Stimulated activated effector memory CD8-positive, alpha-beta T cell treated with anti-CD3 and anti-CD28 coated beads, Interleukin-12 subunit alpha, Interleukin-12 subunit beta, amount 100 ng/mL, for 72 hours (primary cell): ENCODE measurements around the gene ADCY5.

Experiments
- ATAC-seq: fragments of 150-1000 bp; cut with Tn5 transposase; 2 replicates; pipeline ENCODE4 v1.10.0; 2021
- DNase-seq, 2 donors: peaks; one replicate each; pipeline ENCODE4 v3.0.0; 2021 to 2022; ENCODE audit warnings: low spot score in 2 of 2
- H3K27ac Mint-ChIP-seq: one replicate; pipeline ENCODE4 v1.8.0; 2022; ENCODE audit warnings: mild to moderate bottlenecking, mixed read lengths
- H3K36me3 Mint-ChIP-seq: one replicate; pipeline ENCODE4 v1.8.0; 2022; ENCODE audit warnings: mild to moderate bottlenecking, mixed read lengths
- H3K4me1 Mint-ChIP-seq: one replicate; pipeline ENCODE4 v1.8.0; 2022; ENCODE audit warnings: mixed read lengths
- H3K4me3 Mint-ChIP-seq: one replicate; pipeline ENCODE4 v1.8.0; 2022; ENCODE audit warnings: mild to moderate bottlenecking, mixed read lengths
- H3K9me3 Mint-ChIP-seq: one replicate; pipeline ENCODE4 v1.8.0; 2022; ENCODE audit warnings: mixed read lengths

Gene ADCY5

DNA sequence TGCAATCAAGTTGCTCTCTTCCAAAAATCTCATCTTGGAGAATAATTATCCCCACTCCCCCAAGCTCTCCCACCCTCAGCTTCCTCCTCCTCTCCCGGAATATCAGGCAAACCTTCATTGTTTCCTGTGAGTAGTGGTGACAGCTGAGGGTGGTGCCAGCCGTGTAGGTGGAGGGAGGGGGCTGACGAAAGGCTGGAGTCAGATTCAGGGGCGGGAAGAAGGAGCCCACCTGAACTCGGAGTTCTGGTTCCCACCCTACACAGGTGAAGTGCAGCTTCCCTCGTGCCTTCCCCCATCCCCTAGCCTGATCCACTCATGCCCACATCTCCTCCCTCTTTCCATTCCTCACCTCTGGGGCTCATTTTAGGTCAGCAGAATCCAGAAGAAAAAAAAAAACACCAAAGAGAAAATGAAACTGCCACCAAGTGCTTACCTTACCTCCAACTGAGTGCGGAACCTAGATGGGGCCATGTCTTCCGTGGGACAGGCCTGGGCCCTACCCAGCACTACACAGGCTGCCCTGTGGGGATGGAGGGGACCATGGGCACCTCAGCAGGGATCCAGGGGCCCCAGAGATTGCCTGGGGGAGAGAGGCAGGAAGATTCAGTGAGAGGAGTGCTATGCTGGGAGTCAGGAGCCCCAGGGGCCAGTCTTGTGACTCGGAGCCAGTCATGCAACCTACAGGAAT is 81.3 kb downstream of the ADCY5 start:
- ATAC-seq, result no peak
- H3K36me3 Mint-ChIP-seq, result no peaks in the 10 kb centered on the region
- H3K4me1 Mint-ChIP-seq, result no peaks in the 10 kb centered on the region
- no peak overlapping the region for H3K4me3 Mint-ChIP-seq
- H3K9me3 Mint-ChIP-seq, result no peaks in the 10 kb centered on the region
- H3K27ac Mint-ChIP-seq, result no peak overlapping the region
- DNase-seq, result no peak

GRCh38 chr3:123365450-123366143 is 83.3 kb downstream of the ADCY5 start:
- peak; percentile 22 for ATAC-seq
- Mint-ChIP-seq H3K4me3 (no peak overlapping the region), H3K27ac (no peak overlapping the region), H3K4me1 (no peaks in the 10 kb centered on the region), H3K36me3 (no peaks in the 10 kb centered on the region), H3K9me3 (no peaks in the 10 kb centered on the region)
- no peak for DNase-seq

DNA sequence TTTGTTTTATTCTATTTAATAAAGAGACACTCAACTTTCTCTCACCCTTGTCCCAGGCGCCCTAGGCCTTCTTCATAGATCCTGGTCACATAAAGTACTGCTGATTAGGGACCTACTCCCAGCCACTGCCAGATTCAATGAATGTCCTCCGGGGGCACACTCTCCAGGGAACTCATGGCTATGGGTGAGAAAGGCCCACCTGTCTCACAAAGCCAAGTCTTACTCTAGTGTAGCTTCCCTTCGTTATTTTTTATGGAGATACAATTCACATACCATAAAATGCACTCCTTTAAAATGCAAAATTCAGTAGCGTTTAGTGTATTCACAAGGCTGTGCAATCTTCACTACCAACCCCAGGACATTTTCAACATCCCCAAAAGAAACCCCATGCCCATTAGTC is 87.8 kb downstream of the ADCY5 start:
- ATAC-seq (peak; percentile 38), DNase-seq (no peak)
- Mint-ChIP-seq H3K9me3 (no peaks in the 10 kb centered on the region), H3K4me1 (no peaks in the 10 kb centered on the region), H3K36me3 (no peaks in the 10 kb centered on the region), H3K27ac (no peak overlapping the region), H3K4me3 (no peak overlapping the region)

DNA sequence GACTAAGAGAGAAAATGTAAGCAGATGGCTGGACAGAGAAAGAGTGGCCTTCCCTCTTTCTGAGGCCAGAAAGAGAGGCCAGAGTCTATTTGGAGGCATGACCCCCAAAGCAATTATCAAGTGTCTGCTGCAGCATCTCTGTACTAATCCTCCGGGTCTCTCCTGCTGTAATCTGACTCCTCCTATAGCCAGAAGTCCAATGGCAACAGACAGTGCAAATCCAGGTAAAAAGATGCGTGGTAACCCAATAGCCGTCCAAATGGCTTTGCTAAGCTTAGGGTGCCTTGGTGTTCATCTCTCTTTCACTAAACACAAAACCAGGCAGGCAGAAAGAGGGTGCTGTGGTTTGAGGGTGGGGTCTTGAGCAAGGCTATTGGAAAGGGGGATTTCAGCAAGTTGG is 91.6 kb downstream of the ADCY5 start:
- Mint-ChIP-seq H3K27ac (no peak overlapping the region), H3K9me3 (peaks cover 5% of the 10 kb centered on the region), H3K4me1 (no peaks in the 10 kb centered on the region), H3K36me3 (no peaks in the 10 kb centered on the region), H3K4me3 (no peak overlapping the region)
- ATAC-seq (no peak), DNase-seq (no peak)

GRCh38 chr3:123353850-123354233 is 95.0 kb downstream of the ADCY5 start:
- Mint-ChIP-seq H3K4me3 (no peak overlapping the region), H3K9me3 (peaks cover 5% of the 10 kb centered on the region), H3K36me3 (no peaks in the 10 kb centered on the region), H3K27ac (peak overlapping the region; percentile 26), H3K4me1 (peaks cover 4% of the 10 kb centered on the region)
- no peak for DNase-seq
- ATAC-seq, result no peak

DNA sequence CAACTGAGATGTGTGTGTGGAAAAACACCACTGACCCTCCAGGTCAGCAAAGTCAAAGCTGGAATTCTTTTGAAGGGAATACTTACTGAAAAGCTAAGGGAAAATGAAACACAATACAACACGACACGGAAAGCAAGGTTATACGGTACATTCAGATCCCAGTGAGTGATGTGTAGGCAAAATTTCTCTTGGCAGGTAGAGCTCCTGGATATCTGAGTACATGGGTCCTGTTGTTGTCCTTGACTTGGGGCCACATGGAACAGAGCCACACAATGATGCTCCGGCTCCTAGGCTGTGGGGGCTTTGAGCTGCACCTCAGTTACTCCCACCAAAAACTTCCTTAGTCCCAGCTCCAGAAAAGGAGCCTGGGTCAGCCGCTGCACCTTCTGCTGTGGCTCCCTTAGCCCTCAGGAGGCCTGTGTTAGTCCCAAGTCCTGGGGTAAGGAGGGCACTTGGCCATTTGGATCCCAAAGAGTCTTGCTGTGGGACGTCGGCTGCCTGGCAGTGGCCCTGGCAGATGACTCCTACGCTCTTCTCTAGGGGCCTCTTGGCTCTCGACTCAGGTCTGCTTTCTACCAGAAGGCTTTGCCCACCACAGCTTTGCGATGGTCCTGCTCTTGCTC is 95.6 kb downstream of the ADCY5 start:
- H3K9me3 Mint-ChIP-seq, result peaks cover 5% of the 10 kb centered on the region
- no peak overlapping the region for H3K4me3 Mint-ChIP-seq
- no peak overlapping the region for H3K27ac Mint-ChIP-seq
- no peaks in the 10 kb centered on the region for H3K36me3 Mint-ChIP-seq
- ATAC-seq (no peak), DNase-seq (no peak)
- H3K4me1 Mint-ChIP-seq, result peaks cover 6% of the 10 kb centered on the region

- Mint-ChIP-seq H3K4me1 (peaks cover 6% of the 10 kb centered on the region), H3K36me3 (no peaks in the 10 kb centered on the region), H3K27ac (no peak overlapping the region), H3K9me3 (peaks cover 5% of the 10 kb centered on the region), H3K4me3 (no peak overlapping the region)
- ATAC-seq (no peak), DNase-seq (no peak)
Observed at GRCh38 chr3:123352134-123352554, 96.7 kb downstream of the ADCY5 start.

DNA sequence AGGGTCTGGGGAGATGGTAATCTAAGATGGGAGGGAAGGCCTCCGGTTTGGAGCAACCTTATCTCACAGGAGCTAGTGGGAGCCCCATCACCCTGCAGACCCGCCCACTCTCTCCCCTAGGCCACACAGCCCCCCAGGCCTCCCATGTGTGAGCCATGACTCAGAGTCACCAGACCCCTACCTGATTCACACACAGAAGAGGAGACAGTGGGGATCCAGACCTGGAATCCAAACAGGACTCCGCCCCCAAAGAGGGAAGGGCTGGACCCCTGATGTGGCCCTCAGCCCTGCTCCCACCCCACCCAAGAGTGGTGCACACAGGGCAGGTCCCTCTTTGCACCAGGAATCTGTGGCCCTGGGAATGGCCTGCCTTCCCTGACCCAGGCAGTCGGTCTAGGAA is 97.4 kb downstream of the ADCY5 start:
- no peak overlapping the region for H3K27ac Mint-ChIP-seq
- peaks cover 6% of the 10 kb centered on the region for H3K4me1 Mint-ChIP-seq
- H3K9me3 Mint-ChIP-seq, result peaks cover 5% of the 10 kb centered on the region
- no peak for ATAC-seq
- H3K36me3 Mint-ChIP-seq, result no peaks in the 10 kb centered on the region
- DNase-seq, result no peak
- H3K4me3 Mint-ChIP-seq, result no peak overlapping the region

DNA sequence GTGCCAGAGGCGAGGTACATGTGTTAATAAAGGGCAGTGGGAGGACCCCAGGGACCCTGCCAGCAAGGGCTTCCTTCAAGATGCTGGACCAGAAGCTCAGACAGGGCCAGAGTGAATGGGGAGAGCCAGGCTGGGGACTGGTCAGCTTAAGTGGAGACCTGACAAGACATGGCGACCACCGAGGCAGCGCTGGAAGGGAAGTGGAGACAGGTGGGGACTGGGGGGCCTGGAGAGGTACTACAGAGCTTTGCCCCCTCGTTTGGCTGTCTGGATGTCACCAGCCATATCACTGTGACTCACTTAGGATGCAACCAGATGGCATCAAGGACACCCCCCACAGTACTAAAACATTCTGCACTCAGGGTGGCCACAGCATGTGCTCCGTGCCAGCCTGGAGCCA is 97.9 kb downstream of the ADCY5 start:
- peaks cover 5% of the 10 kb centered on the region for H3K9me3 Mint-ChIP-seq
- DNase-seq, result no peak
- H3K27ac Mint-ChIP-seq, result no peak overlapping the region
- H3K4me3 Mint-ChIP-seq, result no peak overlapping the region
- peaks cover 6% of the 10 kb centered on the region for H3K4me1 Mint-ChIP-seq
- ATAC-seq, result no peak
- no peaks in the 10 kb centered on the region for H3K36me3 Mint-ChIP-seq

- H3K4me3 Mint-ChIP-seq, result no peak overlapping the region
- peaks cover 3% of the 10 kb centered on the region for H3K9me3 Mint-ChIP-seq
- H3K27ac Mint-ChIP-seq, result no peak overlapping the region
- peaks cover 8% of the 10 kb centered on the region for H3K4me1 Mint-ChIP-seq
- no peak for DNase-seq
- no peak for ATAC-seq
- H3K36me3 Mint-ChIP-seq, result no peaks in the 10 kb centered on the region
Observed at GRCh38 chr3:123349566-123350435, 99.1 kb downstream of the ADCY5 start.

GRCh38 chr3:123349201-123349535 is 99.7 kb downstream of the ADCY5 start:
- no peak for ATAC-seq
- H3K9me3 Mint-ChIP-seq, result no peaks in the 10 kb centered on the region
- DNase-seq, result no peak
- no peaks in the 10 kb centered on the region for H3K36me3 Mint-ChIP-seq
- H3K4me1 Mint-ChIP-seq, result peaks cover 15% of the 10 kb centered on the region
- no peak overlapping the region for H3K27ac Mint-ChIP-seq
- H3K4me3 Mint-ChIP-seq, result no peak overlapping the region

- Mint-ChIP-seq H3K4me1 (peaks cover 17% of the 10 kb centered on the region), H3K9me3 (no peaks in the 10 kb centered on the region), H3K4me3 (no peak overlapping the region), H3K36me3 (no peaks in the 10 kb centered on the region), H3K27ac (no peak overlapping the region)
- no peak for ATAC-seq
- DNase-seq, result no peak
Observed at GRCh38 chr3:123348471-123349200, 100.3 kb downstream of the ADCY5 start.

DNA sequence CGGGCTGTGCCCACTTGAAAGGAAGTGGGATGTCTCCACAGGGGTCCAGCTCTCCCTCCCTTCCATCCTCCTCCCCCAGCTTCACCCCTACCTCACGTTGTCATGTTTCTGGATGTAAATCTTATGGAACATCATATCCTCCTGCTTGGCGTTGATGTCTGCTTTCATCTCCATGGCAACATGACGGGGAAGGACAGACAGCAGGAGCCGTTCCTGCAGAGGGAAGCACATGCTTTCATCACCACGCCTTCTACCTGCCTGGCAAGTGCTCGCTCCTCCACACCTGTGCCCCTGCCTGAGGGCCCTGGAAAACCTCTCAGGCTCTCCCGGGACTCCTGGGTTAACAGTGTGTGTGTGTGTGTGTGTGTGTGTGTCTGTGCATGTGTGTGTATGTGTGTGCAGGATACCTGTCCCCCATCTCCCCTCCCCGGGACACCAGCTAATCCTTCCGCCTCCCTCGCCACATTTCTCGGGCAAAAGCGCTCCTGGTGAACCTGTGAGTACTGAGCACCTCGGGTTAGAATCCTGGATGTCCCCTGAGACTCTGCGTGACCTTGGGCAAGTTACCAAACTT is 101.1 kb downstream of the ADCY5 start:
- Mint-ChIP-seq H3K27ac (no peak overlapping the region), H3K36me3 (no peaks in the 10 kb centered on the region), H3K4me1 (peaks cover 17% of the 10 kb centered on the region), H3K9me3 (no peaks in the 10 kb centered on the region), H3K4me3 (no peak overlapping the region)
- DNase-seq (no peak), ATAC-seq (no peak)

DNA sequence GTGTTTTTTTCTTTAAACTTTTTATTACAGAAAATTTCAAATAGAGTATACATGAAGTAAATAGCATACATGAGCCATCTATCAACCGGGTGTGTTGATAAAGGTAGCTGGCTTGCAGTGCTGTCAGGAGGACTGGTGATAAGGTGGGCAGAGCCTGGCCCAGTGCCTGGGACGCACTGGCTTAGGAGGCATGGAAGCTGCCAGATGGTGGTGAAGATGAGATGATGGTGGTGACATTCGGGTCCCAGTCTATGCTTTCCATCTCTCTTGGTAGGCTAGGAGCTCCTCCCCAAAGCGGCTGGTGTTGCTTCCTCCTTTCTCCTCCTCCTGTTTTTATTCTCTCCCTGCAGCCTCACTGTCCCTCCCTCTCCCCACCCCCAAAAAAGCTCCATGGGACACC is 101.7 kb downstream of the ADCY5 start:
- no peak for DNase-seq
- no peak overlapping the region for H3K4me3 Mint-ChIP-seq
- H3K9me3 Mint-ChIP-seq, result no peaks in the 10 kb centered on the region
- ATAC-seq, result no peak
- peaks cover 17% of the 10 kb centered on the region for H3K4me1 Mint-ChIP-seq
- H3K36me3 Mint-ChIP-seq, result no peaks in the 10 kb centered on the region
- H3K27ac Mint-ChIP-seq, result no peak overlapping the region

GRCh38 chr3:123346021-123346420 is 102.9 kb downstream of the ADCY5 start:
- no peak for DNase-seq
- no peak for ATAC-seq
- Mint-ChIP-seq H3K36me3 (no peaks in the 10 kb centered on the region), H3K27ac (no peak overlapping the region), H3K4me3 (no peak overlapping the region), H3K9me3 (no peaks in the 10 kb centered on the region), H3K4me1 (peaks cover 17% of the 10 kb centered on the region)
